ENCODE data around the gene RAB11FIP3.

The RAB11FIP3 gene

GRCh38 chr16:440627-441026 is 15.2 kb downstream of the RAB11FIP3 start:
- TF ChIP-seq ZFX (IDR thresholded peaks at IDR 0.05) = no peak
- no peak for TF ChIP-seq CTCF (conservative IDR thresholded peaks at IDR 0.05)
- no peak overlapping the region for H3K27ac ChIP-seq

GRCh38 chr16:441447-441846 is 16.0 kb downstream of the RAB11FIP3 start:
- no peak for TF ChIP-seq ZFX (IDR thresholded peaks at IDR 0.05)
- no peak for TF ChIP-seq CTCF (conservative IDR thresholded peaks at IDR 0.05)
- no peak overlapping the region for H3K27ac ChIP-seq

- TF ChIP-seq ZFX (IDR thresholded peaks at IDR 0.05) = no peak
- no peak for TF ChIP-seq CTCF (conservative IDR thresholded peaks at IDR 0.05)
These were observed 17.5 kb downstream of the RAB11FIP3 start for GRCh38 chr16:442976-443375.

GRCh38 chr16:444027-444426 is 18.6 kb downstream of the RAB11FIP3 start:
- no peak for TF ChIP-seq CTCF (conservative IDR thresholded peaks at IDR 0.05)
- TF ChIP-seq ZFX (IDR thresholded peaks at IDR 0.05) = no peak
- peak overlapping the region; percentile 59; the same call in 1 of the 2 replicates for H3K27ac ChIP-seq

More at GRCh38 chr16:442976-443375, 17.5 kb downstream of the RAB11FIP3 start:
- H3K27ac ChIP-seq = peak overlapping the region; percentile 59; the same call in 1 of the 2 replicates

- no peak overlapping the region for H3K27ac ChIP-seq
- no peak for TF ChIP-seq ZFX (IDR thresholded peaks at IDR 0.05)
- TF ChIP-seq CTCF (conservative IDR thresholded peaks at IDR 0.05) = no peak
These were observed 20.1 kb downstream of the RAB11FIP3 start for GRCh38 chr16:445566-445965.

GRCh38 chr16:450385-450784 is 24.9 kb downstream of the RAB11FIP3 start:
- peak overlapping the region; percentile 0; the same call in 1 of the 2 replicates for H3K27ac ChIP-seq
- TF ChIP-seq ZFX (IDR thresholded peaks at IDR 0.05) = no peak
- TF ChIP-seq CTCF (conservative IDR thresholded peaks at IDR 0.05) = no peak

- peak overlapping the region; percentile 9; the same call in 1 of the 2 replicates for H3K27ac ChIP-seq
- TF ChIP-seq ZFX (IDR thresholded peaks at IDR 0.05) = no peak
- no peak for TF ChIP-seq CTCF (conservative IDR thresholded peaks at IDR 0.05)
These were observed 25.5 kb downstream of the RAB11FIP3 start for GRCh38 chr16:450785-451512.

Measured in C4-2B (cell line).